IPS DF 4.7 (cell line): ENCODE data around the gene CHAF1B.

Experiments
- DNase-seq: peaks from one replicate; pipeline ENCODE4 v3.0.0-alpha.2; 2013; ENCODE audit warnings: low spot score; ENCODE audit errors: extremely low read depth

The CHAF1B gene

DNA sequence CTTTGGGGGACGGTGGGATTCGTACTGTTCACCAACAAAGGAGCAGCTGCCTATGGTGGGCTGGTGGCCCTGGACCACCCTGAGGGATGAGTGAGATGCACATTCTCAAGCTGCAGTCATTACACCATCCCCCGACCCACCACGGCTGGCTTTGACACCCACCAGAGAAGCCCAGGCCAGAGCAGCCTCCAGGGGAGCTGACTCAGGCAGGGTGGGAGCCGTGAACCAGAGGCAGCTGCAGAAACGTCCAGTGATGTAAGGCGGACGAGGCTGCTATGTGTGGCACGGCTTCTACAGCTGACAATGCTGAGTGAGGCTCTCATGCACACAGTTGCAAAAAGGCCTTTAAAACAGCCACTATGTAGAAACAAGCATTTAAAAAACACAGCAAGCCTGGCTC lies 40.1 kb downstream of the CHAF1B start:
- no peak for DNase-seq

DNA sequence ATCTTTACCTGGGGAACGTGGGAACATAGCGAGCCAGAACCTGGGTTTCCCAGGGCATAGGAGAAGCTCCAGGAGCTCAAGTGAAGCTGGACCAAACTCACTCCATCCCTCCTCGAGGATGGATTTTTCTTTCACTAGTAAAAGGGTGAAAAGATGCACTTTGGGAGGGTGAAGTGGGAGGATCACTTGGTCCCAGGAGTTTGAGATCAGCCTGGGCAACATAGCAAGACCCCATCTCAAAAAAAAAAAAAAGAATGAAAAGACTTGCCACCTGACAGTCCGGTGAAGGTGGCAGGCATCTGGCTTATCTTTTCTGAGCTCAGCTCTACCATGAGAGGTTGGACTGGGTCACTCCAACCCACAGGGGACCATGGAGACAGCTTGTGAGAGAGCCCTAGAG lies 42.3 kb downstream of the CHAF1B start:
- no peak for DNase-seq

DNA sequence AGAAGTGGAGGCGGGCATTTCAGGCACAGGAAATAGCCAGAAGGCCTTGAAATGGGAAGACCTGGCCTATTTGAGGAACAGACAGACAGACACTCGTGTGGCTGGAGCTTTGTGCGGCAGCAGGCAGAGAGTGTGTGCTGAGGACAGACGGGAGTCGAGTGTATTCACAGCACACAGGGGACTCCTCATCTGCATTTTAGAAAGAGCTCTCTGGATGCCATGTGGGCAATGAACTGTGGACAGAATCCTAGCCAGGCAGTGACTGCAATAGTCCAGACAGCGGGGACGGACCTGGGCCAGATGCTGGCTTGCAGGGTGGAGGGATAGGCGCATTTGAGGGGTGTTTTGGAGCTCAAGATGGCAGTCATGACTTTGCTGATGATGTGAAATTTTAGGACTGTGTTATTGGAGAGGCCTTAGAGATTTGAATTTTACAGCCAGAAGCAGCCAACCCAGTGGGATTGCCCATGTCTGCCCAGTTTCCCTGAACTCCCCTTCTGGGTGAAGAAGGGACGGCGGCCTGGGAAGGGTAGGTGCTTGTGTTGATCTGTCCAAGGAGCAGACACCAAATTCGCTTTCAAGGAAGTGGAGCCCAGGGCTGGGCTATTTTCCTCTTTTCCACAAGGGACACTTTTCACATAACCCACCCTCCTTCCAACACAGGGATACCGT lies 43.7 kb downstream of the CHAF1B start:
- DNase-seq = no peak

DNA sequence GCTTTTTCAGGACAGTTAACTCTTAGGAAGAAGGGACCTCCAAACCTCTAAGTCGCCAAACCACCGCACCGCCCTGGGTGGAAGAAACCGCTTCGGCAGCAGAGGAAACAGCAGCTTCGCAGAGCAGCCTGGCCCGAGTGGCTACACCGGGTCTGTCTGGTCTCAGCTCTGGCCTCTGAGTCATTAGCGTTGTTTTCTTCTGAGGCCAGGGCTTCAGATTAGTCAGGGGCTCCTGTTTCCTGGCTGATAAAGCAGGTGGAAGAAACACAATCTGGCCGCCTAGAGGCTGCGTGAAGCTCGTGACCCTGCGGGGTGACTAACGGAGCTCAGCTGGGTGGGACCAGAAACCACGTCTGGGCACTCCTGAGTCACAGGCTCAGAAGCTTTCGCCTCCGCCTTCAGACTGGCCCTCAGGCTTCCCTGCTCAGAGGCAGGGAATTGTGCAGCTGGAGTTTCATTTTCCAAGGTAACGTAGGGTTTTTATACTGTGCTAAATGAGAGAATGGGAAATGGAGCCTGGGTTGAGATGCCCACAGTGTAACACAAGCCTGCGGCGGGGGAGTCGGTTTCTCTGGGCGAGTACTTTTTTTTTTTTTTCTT lies 44.9 kb downstream of the CHAF1B start:
- DNase-seq = peak; percentile 22

DNA sequence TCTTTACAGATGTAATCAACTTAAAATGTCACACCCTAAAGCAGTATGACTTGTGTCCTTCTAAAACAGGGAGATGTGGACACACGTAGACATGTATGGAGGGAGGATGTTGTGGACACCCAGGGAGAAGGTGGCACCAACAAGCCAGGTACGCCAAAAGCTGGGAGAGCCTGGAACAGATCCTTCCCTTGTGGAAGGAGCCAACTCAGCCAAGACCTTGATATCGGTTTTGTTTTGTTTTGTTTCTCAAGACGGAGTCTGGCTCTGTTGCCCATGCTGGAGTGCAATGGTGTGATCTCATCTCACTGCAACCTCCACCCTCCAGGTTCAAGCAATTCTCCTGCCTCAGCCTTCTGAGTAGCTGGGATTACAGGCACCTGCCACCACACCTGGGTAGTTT lies 45.6 kb downstream of the CHAF1B start:
- no peak for DNase-seq

DNA sequence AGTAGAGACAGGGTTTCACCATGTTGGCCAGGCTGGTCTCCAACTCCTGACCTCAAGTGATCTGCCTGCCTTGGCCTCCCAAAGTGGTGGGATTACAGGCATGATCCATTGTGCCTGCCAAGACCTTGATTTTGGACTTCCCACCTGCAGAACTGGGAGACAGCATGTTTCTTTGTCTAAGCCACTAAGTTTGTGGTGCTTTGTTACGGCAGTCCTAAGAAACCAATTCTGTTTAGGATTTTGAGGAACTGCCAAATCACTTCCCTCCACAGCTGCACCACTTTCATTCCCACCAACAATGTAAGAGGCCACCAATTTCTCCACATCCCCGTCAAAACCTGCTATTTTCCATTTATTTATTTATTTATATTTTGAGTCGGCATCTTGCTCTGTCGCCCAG lies 46.1 kb downstream of the CHAF1B start:
- no peak for DNase-seq

DNA sequence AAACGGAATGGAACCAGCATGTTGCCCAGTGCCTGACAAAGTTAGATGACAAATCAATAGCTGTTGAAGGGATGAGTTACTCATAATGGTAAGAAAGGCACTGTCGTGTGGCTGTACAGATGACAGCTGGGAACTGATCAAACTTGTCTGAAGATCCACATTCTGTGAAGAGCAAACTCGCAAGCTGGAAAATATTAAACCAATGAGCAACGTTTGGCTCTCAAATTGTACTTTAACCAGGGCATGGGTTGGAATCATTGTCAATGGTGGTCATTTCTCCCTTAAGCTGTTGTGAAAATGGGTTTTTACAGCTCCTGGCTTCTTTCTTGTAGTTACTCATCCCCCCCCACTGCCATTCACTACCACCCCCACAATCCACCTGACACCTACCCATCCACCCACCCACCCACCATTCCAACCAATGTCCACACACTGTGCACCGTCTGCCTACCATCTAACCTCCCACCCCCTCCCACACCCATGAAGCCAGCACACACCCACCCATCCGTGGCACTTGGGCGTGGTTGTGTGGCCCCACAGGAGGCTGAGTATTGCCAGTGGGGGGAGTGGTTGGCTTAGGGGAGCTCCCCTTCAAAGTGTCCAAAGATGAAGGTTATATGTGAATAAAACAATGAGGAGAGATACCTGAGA lies 48.0 kb downstream of the CHAF1B start:
- no peak for DNase-seq

DNA sequence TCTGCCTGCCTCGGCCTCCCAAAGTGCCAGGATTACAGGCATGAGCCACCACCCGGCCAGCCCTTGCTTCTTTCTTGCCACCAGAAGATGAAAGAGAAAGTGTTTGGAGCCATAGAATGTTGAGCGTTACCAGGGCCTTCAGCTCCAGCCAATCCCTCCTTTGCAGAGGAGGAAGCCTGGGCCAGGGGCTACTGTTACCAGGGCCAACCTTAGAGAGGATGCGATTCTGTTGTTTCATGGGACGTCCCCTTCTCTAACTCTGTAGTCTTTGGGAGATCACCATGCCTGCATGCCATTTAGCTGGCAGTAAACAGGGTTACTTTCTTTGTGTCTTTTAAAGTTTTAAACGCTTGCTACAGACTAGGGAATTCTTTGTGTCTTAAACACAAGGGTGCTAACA lies 49.0 kb downstream of the CHAF1B start:
- no peak for DNase-seq

DNA sequence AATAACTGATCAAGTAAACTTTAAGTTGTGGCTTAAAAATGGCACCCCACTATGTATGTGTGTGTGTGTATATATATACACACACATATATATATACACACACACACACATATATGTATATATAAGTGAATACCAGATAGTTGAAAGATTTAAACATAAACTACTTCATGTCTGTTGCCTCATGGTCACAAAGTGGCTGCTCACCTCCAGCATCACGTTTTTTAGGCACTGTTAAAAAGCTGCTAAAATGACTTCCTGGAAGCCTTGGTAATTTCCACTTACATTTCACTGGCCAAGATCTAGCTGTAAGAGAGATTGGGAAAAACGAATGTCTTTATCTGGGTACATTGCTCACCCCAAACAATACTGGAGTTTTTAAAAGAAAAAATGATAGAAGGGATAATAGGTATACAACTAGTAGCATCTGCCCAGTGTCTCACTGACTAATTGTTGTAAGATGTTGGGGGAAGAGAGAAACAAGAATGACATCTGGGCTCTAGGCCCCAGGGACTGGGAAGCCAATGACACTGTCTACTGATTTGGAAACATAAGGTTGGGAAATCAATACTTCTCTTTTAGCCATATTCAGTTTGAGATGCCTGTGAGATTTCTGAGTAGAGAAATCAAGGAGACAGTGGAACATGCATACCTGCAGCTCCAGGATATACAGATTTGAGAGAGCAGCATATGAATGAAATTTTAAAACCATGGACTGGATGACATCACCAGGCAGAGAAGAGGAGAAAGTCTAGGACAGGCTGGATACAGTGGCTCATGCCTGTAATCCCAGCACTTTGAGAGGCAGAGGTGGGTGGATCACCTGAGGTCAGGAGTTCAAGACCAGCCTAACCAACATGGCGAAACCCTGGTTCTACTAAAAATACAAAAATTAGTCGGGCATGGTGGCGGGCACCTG lies 51.9 kb downstream of the CHAF1B start:
- no peak for DNase-seq

DNA sequence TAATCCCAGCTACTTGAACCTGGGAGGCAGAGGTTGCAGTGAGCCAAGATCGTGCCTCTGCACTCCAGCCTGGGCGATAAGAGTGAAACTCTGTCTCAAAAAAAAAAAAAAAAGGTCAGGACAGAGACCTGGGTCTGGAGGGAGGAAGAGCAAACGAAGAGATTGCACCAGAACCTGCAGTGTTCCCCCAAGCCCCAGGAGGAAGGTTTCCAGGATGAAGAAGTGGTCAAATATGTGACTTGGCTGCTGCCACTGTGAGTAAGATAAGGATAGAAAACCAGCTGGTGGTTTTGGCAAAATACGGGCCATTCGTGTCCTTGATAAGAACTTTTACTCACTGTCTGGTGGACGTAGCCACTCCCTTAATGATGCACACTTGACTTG lies 52.5 kb downstream of the CHAF1B start:
- no peak for DNase-seq

DNA sequence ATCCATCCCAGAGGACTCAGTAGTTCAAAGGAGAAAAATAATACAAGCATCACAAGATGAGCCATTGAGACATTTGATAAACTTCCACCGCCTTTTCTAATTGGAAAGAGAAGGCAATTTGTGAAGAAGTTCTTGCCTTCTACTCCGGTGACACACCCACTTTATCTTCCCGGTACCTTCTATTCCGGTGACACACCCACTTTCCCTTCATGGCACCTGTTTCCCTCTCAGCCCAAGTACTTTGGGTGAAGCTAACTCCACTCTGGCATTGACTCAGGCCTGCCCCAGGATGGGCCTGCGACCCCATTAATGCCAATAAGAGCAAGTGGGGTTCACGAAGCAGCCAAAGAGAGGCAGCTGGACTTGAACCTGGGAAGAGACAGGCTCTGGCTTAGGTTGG lies 56.5 kb downstream of the CHAF1B start:
- no peak for DNase-seq

DNA sequence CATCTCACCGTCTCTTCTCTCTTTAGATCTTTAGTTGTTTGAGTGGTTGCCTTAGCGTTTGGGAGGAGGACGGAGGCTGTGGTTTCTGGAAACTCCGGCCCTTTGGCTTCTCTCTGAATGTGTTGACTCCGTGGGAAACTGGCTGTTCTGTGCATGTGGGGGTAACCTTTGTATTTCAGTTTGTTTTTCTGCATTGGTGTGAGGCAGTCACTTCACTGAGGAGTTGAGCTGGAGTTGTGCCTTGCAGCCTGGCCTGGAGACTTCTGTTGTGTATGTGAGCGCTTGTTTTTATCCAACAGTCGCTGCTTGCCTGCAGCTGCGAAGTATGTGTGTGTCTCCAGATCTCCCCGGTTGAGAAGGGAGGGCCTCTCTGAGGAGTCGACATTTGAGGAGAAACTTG lies 61.1 kb downstream of the CHAF1B start:
- no peak for DNase-seq

DNA sequence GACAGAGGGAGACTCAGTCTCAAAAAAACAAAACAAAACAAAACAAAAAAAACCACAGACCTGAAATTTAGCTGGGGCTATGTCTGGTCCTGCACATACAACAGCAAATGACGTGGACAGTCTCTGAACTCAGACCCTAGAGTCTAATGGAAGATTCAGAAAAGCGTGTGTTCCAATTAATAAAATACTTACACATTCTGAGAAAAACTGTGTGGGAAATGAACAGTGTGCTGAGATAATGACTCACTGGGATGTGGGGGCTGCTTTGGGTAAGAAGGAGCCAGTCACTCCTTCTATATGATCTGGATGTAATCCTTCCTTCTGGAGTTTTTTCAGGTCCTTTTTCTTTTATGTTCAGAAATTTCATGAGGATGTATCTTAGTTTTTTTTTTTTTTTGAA lies 65.3 kb downstream of the CHAF1B start:
- no peak for DNase-seq

DNA sequence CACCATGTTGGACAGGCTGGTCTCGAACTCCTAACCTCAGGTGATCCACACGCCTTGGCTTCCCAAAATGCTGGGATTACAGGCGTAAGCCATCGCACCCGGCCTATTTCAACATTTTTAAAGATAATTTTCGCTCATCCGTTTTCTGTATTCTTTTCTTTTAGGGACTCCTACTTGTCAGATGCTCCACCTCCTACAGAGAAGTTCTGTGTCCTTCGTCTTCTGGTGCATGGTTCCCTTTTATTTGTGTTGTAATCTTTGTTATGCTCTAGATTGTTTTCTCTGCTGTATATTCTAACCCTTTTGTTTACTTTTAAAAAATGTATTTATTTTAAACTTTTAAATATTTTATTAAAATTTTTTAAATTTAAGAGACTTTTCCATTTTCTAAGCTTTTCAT lies 66.3 kb downstream of the CHAF1B start:
- no peak for DNase-seq

DNA sequence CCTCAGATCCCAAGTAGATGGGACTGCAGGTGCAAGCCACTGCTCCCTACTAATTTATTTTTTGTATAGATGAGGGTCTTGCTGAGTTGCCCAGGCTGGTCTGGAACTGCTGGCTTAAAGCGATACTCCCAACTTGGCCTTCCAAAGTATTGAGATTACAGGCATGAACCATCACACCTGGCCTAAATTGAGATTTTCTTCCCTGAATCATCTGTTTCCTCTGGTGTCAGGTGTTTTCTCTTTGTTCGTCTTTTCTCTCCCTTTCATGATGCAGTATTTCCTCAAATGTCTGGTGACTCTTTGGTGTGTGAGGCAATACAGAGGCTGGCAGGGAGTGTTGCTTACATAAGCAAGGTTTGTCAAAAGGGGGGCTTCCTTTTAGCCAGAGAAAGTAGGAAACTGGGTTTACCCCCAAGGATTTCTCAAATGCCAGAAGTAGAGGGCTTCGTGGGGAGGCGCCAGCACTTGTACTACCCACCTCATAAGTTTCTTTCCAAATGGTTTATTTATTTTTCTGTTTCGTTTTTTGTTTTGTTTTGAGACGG lies 67.2 kb downstream of the CHAF1B start:
- DNase-seq = no peak

DNA sequence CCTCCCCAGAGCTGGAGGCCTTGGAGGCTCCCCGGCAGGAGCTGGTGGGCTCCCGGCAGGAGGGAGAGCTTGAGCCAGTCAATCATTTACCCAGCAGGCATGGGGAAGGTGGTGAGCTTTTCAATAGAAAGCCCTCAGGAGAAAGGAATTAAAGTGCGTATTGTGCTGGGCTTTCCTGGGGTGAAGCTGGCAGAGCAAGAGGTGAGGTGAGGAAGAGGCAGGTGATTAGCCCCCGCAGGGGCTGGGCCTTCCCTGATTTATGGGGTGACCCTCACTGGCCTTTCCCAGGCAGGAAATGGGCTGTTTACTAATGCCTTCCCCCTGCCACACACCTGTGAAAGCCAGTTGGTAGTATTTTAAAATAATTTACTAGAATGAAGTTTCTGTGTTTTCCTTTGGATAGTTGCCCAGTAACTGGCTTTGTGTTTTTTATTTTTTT lies 68.9 kb downstream of the CHAF1B start:
- no peak for DNase-seq

DNA sequence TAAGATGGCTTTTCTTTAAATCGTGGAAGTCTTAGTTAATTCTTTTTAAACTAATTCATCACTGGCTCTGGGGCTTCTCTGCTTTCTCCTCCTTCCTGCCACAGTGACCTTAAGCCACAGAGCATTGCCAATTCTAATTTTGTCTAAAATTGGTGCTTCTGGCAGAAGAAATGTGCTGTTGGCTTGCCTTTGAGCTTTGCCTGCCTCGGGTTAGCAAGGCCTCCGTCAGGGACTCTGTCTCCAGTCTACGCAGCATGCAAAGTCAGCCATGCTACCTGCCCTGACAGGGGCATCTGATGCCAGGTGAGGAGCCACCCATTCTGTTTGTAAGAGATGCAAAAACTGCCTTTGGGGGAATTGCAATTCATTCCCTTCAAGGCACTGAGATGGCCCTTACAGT lies 69.5 kb downstream of the CHAF1B start:
- DNase-seq = no peak

DNA sequence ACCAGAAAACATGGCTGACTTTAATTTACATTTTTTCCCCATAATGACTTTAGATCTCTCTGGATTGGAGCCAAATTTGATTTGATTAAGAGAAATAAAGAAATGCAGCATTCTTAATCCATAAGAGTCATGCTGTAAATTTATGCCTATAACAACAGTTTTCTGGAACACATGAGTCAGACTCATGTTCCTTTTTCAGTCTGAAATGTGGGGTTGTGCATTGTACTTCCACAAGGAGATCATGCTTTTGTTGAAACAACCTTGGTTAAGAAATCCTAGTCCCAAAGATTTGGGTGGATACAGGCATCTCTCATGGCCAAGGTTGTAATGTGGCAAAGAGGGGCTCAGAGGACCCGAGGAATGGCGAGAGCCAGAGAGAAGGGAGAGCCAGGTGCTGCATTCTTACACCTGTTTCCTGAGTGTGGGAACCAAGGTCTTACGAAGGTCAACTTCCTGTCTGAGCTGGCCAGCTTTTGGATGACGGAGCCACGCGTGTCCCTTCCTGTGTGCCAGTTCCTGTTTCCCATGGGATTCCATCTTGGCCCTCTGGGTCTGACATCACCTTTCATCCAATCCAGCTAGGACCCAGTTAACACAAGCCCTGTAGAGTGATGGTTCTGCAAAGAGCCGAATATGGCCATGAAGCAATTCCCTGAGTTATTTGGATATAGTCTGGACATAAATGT lies 71.7 kb downstream of the CHAF1B start:
- no peak for DNase-seq

DNA sequence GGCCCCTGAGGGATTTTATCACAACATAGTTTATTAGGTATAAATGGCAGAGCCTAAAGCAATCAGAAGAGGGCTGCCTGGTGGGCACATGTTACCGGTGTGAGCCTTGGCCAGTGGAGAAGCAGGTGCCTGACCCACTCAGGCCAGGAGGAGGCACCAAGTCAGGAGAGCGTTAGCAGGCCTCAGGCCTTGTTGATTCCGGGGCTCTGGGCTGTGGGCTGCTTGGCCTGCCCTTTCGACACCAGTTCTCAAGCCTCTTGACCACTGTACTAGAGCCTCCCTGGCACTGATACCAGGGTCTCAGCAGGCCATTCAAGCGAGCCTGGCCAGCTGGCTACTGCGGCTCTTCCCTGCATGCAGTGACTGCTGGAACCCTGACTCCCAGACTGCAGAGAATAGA lies 73.9 kb downstream of the CHAF1B start:
- no peak for DNase-seq

DNA sequence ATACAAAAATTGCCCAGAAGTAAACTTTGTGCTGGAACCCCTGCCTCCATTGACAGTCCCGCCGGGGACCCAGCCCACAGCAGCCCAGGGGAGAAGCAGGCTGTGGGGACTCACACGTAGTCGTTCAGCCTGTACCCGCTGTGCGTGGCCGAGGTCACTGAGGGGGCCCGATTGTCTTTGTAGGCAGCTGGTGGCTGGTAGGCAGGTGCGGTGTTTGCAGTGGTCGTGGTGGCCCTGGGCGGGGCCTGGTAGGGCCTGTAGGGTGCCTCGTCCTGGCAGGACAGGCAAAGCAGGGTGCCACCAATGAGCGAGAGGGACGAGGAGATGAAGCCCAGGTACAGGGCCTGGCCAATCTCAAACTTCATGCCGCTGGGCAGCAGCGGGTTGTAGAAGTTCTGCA lies 75.7 kb downstream of the CHAF1B start:
- no peak for DNase-seq

DNA sequence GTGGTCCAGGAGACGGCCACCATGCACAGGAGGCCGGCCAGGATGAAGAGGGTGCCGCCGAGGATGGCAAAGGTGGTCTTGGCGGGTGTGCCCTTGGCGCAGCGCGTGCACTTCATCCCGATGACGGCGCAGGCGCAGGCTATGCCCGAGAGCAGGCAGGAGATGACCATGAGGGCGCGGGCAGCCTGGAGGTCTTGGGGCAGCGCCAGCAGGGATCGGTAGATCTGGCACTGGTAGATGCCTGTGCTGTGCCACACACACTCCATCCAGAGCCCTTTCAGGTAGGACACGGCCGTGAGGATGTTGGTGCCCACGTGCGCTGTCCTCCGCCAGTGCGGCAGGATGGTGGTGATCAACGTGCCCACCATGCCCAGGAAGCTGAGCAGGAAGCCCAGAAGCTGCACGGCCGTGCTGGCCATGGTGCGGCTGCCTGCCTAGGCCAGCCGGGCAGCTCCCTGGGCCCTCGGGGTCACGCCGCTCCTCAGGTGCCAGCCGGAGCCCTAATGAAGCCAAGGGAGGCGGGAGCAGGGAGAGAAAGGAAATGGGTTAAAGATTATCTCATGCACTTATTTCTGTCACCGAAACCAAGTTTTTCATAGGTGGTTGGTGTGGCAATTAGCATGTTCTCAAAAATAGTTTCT lies 76.2 kb downstream of the CHAF1B start:
- no peak for DNase-seq
